ENCODE measurements around the gene PALM2AKAP2. TPM values are rescaled to one million over a fixed set of nuclear protein-coding genes. Genes with fewer than 3 reads are reported as not detected.

PALM2AKAP2 gene
- under 0.01 TPM in 2 replicates for total RNA-seq

- DNase-seq (ENCODE audit: low read depth in 2 of 2) = peak in 1 of 2 donors; percentile 32
Observed at GRCh38 chr9:109779711-109780452, at the start of gene PALM2AKAP2. Gene PALM2AKAP2, plus strand, starts transcription at chr9:109780198. Its CDS starts 291 bp downstream, at chr9:109780489.

GRCh38 chr9:109730228-109730627 lies 49.8 kb upstream of the PALM2AKAP2 start:
- no peak for DNase-seq (ENCODE audit: low read depth in 2 of 2)

- DNase-seq (ENCODE audit: low read depth in 2 of 2) = no peak
Observed at GRCh38 chr9:109733690-109734089, 46.3 kb upstream of the PALM2AKAP2 start.

DNA sequence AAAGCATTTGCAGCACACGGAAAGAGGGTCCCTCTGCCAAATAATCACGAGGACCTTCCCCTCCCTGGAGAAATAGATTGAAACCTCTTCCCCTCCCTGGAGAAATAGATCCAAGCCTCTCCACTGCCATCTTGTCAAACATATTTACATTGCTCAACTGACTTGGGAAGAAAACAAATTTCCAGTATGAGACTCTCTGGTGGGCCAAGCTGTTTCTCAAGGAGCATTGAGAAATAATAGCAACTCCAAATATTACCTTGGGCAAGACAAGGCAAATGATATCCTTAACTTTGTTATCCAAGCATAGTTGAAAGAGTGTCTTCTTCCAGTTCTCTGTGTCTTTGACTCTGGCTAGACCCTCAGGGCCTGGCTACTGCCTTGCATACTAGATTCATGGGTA lies 45.2 kb upstream of the PALM2AKAP2 start:
- no peak for DNase-seq (ENCODE audit: low read depth in 2 of 2)

- no peak for DNase-seq (ENCODE audit: low read depth in 2 of 2)
Observed at GRCh38 chr9:109735801-109736200, 44.2 kb upstream of the PALM2AKAP2 start.

DNA sequence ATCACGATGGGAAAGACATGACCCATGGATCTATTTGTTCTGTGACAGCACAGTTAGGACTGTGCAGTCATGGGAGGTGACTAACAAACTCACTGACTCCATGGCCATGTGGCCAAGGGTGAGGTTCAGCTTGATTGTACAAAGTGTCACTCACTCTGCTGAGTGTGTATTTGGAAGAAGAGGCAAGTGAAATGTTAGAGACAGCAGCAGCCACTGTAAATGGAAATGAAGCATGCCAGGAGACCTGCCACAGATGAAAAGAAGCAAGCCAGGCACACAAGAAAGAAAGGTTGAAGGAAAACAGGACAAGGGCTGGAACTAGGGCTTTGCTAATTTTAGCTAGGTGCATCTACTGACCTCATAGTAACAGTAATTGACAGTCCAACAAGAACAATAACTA lies 42.7 kb upstream of the PALM2AKAP2 start:
- no peak for DNase-seq (ENCODE audit: low read depth in 2 of 2)

DNA sequence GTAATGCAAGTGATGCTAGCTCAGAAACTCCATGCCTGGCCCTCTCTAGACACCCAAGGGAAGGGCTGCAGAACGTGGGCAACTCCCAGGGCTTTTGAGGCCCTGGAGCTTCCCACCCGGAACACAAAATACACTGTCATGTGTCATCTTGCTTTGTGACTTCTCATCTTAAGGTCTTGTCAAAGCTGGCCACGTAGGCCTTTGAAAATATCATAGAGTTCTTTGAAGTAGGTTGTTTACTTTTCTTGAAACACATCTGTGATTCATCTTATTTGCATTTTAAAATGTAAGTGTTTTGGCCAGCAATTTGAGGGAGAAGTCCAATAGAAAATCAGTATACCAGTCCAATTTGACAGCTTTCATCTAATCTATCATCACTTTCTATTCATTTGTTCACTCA lies 40.2 kb upstream of the PALM2AKAP2 start:
- no peak for DNase-seq (ENCODE audit: low read depth in 2 of 2)

GRCh38 chr9:109742776-109743348 lies 37.1 kb upstream of the PALM2AKAP2 start:
- DNase-seq (ENCODE audit: low read depth in 2 of 2) = no peak

DNA sequence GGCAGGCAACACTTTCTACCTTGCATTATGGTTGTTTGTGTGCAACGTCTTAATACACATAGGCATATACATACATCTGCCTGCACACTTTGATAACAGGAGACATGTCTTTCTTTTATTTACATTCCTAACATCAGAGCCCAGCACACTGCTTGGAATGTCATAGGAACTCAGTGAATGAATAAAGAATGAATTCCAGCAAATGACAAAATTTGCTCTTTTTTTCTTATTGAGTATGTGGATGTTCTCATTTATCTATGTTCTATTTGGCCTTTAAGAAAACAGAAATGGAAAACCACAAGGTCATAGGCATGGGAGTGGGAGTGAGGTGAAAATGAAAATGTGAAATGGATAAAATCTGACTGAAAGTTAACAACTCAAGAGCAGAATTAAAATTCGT lies 36.3 kb upstream of the PALM2AKAP2 start:
- no peak for DNase-seq (ENCODE audit: low read depth in 2 of 2)

DNA sequence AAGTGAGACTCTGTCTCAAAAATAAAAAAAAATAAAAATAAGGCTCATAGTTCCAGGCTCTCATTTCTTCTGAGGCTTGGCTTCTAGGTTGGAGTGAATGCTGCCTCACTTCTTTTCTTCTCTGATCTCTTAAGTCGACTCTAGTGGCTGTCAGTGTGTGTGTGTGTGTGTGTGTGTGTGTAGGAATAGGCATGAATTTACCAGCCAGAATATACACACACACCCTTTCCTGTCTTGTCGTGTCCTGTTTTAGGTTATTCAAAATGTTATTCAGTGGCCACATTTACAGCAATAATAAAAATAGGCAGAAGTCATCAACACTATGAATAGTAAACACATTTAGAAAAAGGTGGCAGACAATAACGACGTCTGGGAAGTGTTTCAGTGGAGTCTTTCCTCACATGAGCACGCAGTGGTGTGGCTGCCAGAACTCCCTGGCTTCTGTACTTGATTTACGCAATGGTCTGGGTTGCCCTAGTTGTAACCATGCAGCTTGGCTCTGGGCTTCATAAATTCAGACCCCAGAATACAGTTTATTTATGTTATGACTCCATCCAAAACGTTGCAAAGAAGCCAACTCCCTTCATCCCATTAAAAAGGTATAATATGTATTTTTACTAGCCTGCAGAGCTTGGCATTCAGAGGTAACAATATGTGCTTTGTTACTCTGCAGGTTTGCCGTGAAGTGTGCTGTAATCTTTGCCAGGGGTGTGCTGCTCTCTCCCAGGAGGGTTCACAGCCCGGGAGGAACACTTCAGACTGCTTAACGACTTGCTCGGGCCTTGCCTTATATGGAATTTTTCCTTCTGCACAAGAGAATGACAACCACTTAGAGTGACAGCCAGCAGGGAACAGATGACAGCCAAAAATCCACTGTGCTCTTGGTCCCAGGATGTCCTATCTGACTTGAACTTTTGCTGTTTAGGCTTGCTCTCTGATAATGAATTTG lies 34.4 kb upstream of the PALM2AKAP2 start:
- no peak for DNase-seq (ENCODE audit: low read depth in 2 of 2)

- DNase-seq (ENCODE audit: low read depth in 2 of 2) = no peak
Observed at GRCh38 chr9:109751253-109751652, 28.7 kb upstream of the PALM2AKAP2 start.

DNA sequence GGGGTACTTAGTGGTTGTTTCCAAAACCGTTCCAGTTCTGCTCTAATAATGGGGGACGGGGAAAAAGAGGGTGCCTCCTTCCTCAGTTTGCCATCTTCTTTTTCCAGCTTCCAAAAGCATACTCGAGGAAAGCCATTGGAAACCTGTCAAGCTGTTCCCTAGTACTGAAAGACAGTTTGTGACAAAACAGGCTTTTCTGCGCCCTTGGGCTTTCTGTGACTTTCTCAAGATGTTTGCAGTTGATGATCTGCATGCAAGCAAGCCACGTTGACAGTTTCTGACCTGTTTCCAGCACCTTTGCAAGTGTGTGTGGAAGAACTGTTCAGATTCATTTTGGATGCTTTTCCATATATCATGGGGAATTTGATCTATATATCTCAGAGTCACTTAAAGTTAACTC lies 26.7 kb upstream of the PALM2AKAP2 start:
- no peak for DNase-seq (ENCODE audit: low read depth in 2 of 2)

- no peak for DNase-seq (ENCODE audit: low read depth in 2 of 2)
Observed at GRCh38 chr9:109755040-109755439, 25.0 kb upstream of the PALM2AKAP2 start.

DNA sequence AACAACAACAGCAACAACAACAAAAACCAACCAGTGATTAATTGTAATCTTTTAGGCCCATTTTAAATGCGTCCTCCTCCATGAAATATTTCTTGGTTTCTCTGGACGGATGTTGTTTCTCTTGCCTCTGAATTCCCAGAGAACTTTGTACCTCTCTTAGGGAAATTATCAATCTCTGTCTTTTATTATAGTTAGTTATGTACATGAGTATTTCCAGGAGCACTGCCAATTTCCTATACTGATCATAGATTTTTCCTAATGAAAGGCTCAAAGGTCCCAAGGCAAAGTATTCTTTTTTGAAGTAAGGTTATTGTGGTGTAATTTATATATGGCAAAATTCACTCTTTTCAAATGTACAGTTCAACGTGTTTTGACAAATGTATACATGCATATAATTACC lies 20.4 kb upstream of the PALM2AKAP2 start:
- no peak for DNase-seq (ENCODE audit: low read depth in 2 of 2)

- DNase-seq (ENCODE audit: low read depth in 2 of 2) = no peak
Observed at GRCh38 chr9:109765278-109765677, 14.7 kb upstream of the PALM2AKAP2 start.

GRCh38 chr9:109765830-109766229 lies 14.2 kb upstream of the PALM2AKAP2 start:
- DNase-seq (ENCODE audit: low read depth in 2 of 2) = no peak

DNA sequence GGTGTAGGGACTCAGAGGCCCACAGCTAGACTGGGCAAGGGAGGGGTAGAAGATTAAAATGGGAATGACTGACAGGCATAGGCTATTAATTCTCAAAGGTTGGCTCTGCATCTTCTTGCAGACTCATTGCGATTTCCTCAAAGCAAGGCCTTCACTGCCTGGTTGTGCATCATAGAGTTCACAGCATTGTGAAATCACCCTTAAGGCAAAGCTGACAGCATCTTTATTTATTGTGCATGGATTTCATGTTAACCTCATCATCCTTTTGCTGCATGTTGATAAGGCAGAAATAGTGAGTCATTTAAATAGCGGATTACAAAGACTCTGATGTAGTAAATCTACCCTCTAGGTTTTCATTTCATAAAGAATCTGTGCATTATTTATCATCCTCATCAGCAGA lies 13.6 kb upstream of the PALM2AKAP2 start:
- no peak for DNase-seq (ENCODE audit: low read depth in 2 of 2)

- DNase-seq (ENCODE audit: low read depth in 2 of 2) = no peak
Observed at GRCh38 chr9:109767404-109767803, 12.6 kb upstream of the PALM2AKAP2 start.

GRCh38 chr9:109767814-109768213 lies 12.2 kb upstream of the PALM2AKAP2 start:
- no peak for DNase-seq (ENCODE audit: low read depth in 2 of 2)

DNA sequence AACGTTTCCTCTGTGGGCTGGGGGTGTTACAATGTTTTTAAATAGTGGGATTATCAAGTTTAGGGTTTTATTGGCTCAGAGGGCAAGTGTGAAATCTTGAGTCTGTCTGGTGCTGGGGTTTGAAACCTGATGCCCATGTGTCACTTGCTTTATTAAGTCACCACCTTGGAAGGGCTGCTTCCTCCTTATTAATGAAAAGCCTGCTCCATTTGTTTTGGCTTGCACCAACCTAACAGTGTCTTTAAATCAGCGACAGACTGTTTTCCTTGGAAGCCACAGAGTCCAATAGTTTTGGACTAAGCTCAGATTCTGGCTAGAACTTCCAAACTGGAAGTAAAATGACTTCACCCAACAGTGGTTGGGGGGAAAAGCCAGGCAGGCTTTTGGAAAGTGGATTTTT lies 10.7 kb upstream of the PALM2AKAP2 start:
- no peak for DNase-seq (ENCODE audit: low read depth in 2 of 2)

DNA sequence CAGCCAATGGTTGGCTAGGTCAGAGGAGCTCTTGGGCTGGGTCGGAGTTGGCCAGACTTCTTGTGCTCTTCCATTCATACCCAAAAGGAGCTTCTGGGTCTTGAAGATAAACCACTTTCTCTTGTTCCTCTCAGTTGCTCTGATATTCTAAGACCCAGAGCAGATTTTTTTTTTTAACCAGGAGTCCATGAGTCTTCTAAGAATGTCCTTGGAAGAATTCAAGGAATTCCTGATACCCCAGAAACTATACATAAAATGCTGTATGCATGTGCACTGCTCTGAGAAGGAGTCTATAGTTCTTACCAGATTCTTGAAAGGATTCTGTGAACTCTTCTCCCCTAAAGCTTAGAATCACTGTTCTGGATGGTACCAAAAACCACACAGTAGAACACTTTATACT lies 9.9 kb upstream of the PALM2AKAP2 start:
- no peak for DNase-seq (ENCODE audit: low read depth in 2 of 2)

GRCh38 chr9:109771087-109771486 lies 8.9 kb upstream of the PALM2AKAP2 start:
- DNase-seq (ENCODE audit: low read depth in 2 of 2) = no peak

Data from dermis microvascular lymphatic vessel endothelial cell (primary cell).